ENCODE results near the gene TTC33.

TTC33 gene

DNA sequence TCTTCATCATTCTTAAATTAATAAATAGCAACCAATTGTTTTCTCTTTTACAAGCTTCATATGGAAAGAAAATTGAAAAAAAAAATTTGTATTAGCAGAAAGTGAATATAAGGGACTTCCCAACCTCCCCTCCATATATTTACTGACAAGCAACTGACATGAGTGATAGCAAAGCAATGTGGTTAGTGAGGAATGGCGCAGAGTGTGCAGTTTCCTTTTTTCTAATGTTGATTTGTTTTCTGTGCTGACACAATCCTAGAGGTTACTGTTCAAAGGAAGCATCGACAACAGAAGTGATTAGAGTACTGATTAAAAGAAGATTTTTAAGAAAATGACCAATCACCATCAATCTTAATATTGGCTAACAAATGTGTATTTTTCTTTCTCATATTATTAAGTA is 77.7 kb downstream of the TTC33 start:
- Histone ChIP-seq H3K27me3 (ENCODE audit: control insufficient read depth in 5 of 5, insufficient read depth in 4 of 5, low read length in 5 of 5) (no peaks in the 10 kb centered on the region), H3K36me3 (ENCODE audit: control insufficient read depth in 5 of 5, insufficient read depth in 5 of 5, low read length in 5 of 5) (peaks cover 0 to 9% (median 3%) of the 10 kb centered on the region in 5 donors), H3K9me3 (ENCODE audit: control insufficient read depth in 5 of 5, low read length in 5 of 5) (no peaks in the 10 kb centered on the region), H3K4me1 (ENCODE audit: control insufficient read depth in 5 of 5, insufficient read depth in 5 of 5, low read length in 5 of 5) (peaks cover 7 to 59% (median 55%) of the 10 kb centered on the region in 5 donors), H3K27ac (ENCODE audit: low read depth, low read length) (peak overlapping the region; percentile 95), H3K9ac (ENCODE audit: low read length in 5 of 5) (peak overlapping the region in 4 of 5 donors; percentile 30 to 95 (median 65)), H3K4me3 (ENCODE audit: low read depth in 1 of 5, low read length in 5 of 5) (peak overlapping the region in 3 of 5 donors; percentile 87 to 99 (median 88))

DNA sequence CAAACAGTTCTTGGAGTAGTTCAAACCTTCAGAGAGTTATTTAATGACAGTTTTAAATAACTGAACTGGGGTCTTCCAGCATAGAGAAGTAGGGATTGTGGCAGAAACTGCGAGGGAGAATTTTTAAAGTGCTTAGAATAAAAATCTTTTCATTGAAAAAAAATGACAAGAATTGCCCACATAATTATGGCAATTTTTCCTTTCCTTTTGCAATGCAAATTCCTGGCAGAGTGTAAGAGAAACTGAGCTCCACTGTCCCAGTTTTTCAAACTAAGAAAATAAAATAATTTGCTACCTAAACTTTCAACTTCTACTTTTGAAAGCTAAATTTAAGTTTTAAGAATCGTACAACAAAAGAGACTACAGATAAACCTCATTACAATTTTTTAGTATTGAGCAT is 78.3 kb downstream of the TTC33 start:
- Histone ChIP-seq H3K9me3 (ENCODE audit: control insufficient read depth in 5 of 5, low read length in 5 of 5) (no peaks in the 10 kb centered on the region), H3K27me3 (ENCODE audit: control insufficient read depth in 5 of 5, insufficient read depth in 4 of 5, low read length in 5 of 5) (no peaks in the 10 kb centered on the region), H3K9ac (ENCODE audit: low read length in 5 of 5) (peak overlapping the region in 2 of 5 donors; percentile 47 to 95), H3K4me1 (ENCODE audit: control insufficient read depth in 5 of 5, insufficient read depth in 5 of 5, low read length in 5 of 5) (peaks cover 7 to 54% (median 51%) of the 10 kb centered on the region in 5 donors), H3K4me3 (ENCODE audit: low read depth in 1 of 5, low read length in 5 of 5) (peak overlapping the region in 3 of 5 donors; percentile 13 to 87 (median 29)), H3K36me3 (ENCODE audit: control insufficient read depth in 5 of 5, insufficient read depth in 5 of 5, low read length in 5 of 5) (peaks cover 0 to 9% (median 3%) of the 10 kb centered on the region in 5 donors), H3K27ac (ENCODE audit: low read depth, low read length) (peak overlapping the region; percentile 95)

DNA sequence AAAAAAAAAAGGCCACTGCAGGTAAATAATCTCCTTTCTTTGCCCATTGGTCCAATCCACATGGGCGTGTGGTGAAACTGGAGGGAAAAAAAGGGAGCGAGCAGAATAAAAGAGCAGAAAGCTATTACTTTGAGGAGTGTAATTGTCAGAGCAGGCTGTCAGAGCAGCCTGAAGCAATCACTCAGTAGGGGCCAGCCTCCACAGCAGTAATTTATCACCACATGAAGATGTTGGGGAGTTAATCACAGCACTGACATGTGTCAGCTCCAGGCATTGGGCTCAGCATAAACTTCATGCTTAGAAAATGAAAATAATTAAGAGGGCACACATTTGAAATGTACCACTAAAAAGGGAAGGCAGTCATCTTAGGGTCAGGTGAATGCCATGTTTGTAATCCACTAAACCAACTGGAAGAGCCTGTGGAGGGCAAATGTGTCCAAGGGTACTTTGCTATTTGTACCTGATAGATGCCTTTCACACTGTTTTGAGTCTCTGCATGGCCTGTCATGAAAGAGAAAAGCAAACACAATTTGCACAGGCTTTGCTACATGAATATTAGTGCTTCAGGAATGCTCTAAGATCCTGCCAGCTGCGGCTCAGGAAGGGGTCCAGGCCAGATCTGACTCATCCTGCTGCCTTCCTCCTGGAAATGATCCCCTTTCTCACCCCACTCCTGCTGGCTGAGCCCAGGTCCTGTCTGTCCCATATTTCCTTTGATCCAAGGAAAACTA is 79.0 kb downstream of the TTC33 start:
- H3K27ac ChIP-seq (ENCODE audit: low read depth, low read length) = peak overlapping the region; percentile 95
- peak overlapping the region in 2 of 5 donors; percentile 13 to 29 for H3K4me3 ChIP-seq (ENCODE audit: low read depth in 1 of 5, low read length in 5 of 5)
- H3K9me3 ChIP-seq (ENCODE audit: control insufficient read depth in 5 of 5, low read length in 5 of 5) = no peaks in the 10 kb centered on the region
- no peaks in the 10 kb centered on the region for H3K27me3 ChIP-seq (ENCODE audit: control insufficient read depth in 5 of 5, insufficient read depth in 4 of 5, low read length in 5 of 5)
- H3K36me3 ChIP-seq (ENCODE audit: control insufficient read depth in 5 of 5, insufficient read depth in 5 of 5, low read length in 5 of 5) = peaks cover 0 to 7% (median 3%) of the 10 kb centered on the region in 5 donors
- peak overlapping the region in 3 of 5 donors; percentile 35 to 95 (median 47) for H3K9ac ChIP-seq (ENCODE audit: low read length in 5 of 5)
- peaks cover 7 to 47% (median 44%) of the 10 kb centered on the region in 5 donors for H3K4me1 ChIP-seq (ENCODE audit: control insufficient read depth in 5 of 5, insufficient read depth in 5 of 5, low read length in 5 of 5)

DNA sequence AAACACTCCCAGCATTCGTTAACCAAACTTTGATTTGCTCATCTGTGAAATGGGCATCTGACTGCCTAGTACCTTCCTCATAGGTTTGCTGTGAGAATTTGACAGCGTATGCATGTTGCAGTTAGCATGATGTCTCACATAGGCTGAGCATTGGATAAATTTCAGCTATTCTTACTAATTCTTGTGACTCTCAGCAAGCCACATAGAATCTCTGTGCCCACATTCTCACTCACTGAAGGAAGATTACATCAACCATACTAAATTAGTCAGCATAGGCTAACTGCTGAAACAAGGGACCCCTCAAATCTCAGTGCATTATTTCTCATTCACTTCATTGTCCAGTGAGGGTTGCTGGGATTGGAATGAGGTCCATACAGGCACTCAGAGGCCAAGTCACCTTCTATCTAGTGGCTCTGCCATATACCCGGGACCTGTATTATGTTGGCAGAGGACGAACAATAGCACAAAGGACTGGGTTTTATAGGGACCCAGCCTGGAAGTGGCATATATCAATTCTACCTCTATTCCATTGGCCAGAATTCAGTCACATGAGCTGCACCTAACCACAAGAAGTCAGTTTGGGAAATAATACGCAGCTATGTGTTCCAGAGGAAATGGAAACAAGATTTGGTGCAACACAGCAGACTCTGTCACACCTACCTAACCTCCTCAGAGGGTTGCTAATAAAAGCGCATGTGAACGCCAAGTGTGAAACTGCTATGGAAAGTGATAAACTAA is 80.2 kb downstream of the TTC33 start:
- H3K4me3 ChIP-seq (ENCODE audit: low read depth in 1 of 5, low read length in 5 of 5) = no peak overlapping the region
- H3K4me1 ChIP-seq (ENCODE audit: control insufficient read depth in 5 of 5, insufficient read depth in 5 of 5, low read length in 5 of 5) = peaks cover 7 to 35% (median 32%) of the 10 kb centered on the region in 5 donors
- H3K27me3 ChIP-seq (ENCODE audit: control insufficient read depth in 5 of 5, insufficient read depth in 4 of 5, low read length in 5 of 5) = no peaks in the 10 kb centered on the region
- H3K36me3 ChIP-seq (ENCODE audit: control insufficient read depth in 5 of 5, insufficient read depth in 5 of 5, low read length in 5 of 5) = no peaks in the 10 kb centered on the region
- H3K9me3 ChIP-seq (ENCODE audit: control insufficient read depth in 5 of 5, low read length in 5 of 5) = no peaks in the 10 kb centered on the region
- H3K9ac ChIP-seq (ENCODE audit: low read length in 5 of 5) = no peak overlapping the region
- no peak overlapping the region for H3K27ac ChIP-seq (ENCODE audit: low read depth, low read length)

DNA sequence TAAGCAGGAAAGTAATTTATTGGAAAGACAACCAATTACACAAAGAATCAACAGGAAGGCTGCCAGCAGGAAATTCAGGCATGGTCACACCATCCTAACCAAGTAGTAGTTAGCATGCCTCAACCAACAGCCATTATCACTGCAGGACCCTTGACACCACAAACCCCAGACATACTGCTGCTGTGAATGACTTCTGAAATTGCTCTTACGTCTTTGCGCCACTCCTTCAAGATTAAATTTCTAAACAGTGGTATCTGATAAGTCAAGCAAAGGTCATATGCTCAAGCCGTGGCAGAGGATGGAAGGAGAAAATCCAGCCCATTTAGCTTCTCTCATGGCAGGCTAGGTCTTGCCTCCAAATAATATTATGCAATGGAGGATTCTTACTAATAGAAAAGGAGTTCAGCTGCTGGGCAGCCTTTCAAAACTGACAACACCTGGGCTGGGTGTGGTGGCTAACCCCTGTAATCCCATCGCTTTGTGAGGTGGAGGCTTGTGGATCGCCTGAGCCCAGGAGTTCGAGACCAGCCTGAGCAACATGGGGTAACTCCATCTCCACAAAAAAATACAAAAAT is 81.0 kb downstream of the TTC33 start:
- no peak overlapping the region for H3K9ac ChIP-seq (ENCODE audit: low read length in 5 of 5)
- no peaks in the 10 kb centered on the region for H3K36me3 ChIP-seq (ENCODE audit: control insufficient read depth in 5 of 5, insufficient read depth in 5 of 5, low read length in 5 of 5)
- H3K27me3 ChIP-seq (ENCODE audit: control insufficient read depth in 5 of 5, insufficient read depth in 4 of 5, low read length in 5 of 5) = no peaks in the 10 kb centered on the region
- H3K4me1 ChIP-seq (ENCODE audit: control insufficient read depth in 5 of 5, insufficient read depth in 5 of 5, low read length in 5 of 5) = peaks cover 7 to 29% (median 25%) of the 10 kb centered on the region in 5 donors
- H3K9me3 ChIP-seq (ENCODE audit: control insufficient read depth in 5 of 5, low read length in 5 of 5) = no peaks in the 10 kb centered on the region
- H3K4me3 ChIP-seq (ENCODE audit: low read depth in 1 of 5, low read length in 5 of 5) = no peak overlapping the region
- no peak overlapping the region for H3K27ac ChIP-seq (ENCODE audit: low read depth, low read length)

DNA sequence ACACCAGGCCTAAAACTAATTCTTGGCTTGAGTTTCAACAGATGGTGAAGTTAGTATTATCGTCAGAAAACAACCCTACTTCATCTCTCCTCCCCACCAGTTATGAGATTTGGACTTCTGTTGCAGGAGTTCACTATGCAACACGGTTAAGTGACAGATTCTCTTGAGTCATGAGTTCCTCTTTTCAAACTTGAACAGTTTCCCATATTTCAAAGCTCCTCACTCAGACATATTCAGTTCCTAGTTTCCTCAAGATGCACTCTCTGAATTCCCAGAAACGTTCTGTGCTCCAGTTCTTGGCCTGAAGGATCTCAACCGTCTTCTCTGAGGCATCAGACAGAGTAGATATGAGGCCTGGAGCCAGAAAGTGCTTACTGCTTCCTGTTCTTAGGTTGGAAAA is 83.3 kb downstream of the TTC33 start:
- peaks cover 6 to 14% (median 13%) of the 10 kb centered on the region in 5 donors for H3K4me1 ChIP-seq (ENCODE audit: control insufficient read depth in 5 of 5, insufficient read depth in 5 of 5, low read length in 5 of 5)
- no peaks in the 10 kb centered on the region for H3K27me3 ChIP-seq (ENCODE audit: control insufficient read depth in 5 of 5, insufficient read depth in 4 of 5, low read length in 5 of 5)
- no peak overlapping the region for H3K4me3 ChIP-seq (ENCODE audit: low read depth in 1 of 5, low read length in 5 of 5)
- no peaks in the 10 kb centered on the region for H3K9me3 ChIP-seq (ENCODE audit: control insufficient read depth in 5 of 5, low read length in 5 of 5)
- no peak overlapping the region for H3K27ac ChIP-seq (ENCODE audit: low read depth, low read length)
- no peak overlapping the region for H3K9ac ChIP-seq (ENCODE audit: low read length in 5 of 5)
- H3K36me3 ChIP-seq (ENCODE audit: control insufficient read depth in 5 of 5, insufficient read depth in 5 of 5, low read length in 5 of 5) = no peaks in the 10 kb centered on the region

DNA sequence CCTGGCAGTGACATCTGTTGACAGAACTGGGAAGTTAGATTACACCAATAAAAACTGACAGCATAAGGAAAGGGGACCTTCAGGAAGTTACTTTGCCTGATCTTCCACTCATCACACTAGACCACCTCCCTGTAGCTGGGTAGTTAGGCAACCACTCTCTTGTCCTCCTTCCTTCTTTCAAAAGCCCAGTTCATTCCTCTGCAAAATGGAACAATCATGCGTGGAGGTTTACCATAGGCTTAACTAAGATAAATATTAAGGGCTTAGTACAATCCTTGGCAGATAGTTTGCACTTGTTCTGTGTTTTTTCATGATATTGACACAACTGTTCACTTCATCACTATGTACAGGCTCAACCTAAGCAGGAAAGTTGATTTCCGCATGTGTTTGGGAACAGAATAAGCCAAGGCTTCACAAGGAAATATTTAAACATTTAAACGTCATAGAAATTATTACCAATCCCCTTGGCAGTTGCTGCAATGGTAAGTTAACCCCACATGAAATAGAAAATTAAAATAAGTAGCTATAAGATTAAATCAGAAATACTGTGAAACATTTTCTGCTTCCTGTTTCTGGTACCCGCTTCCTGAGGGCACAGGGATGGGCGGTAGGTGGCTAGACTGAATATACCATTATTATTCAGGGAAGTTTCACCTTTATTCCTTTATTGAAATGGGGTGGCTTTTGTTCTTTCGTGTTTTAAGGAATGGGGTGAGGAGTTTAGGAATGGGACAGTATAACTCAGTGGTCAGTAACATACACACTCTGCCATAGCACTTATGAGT is 86.0 kb downstream of the TTC33 start:
- no peak overlapping the region for H3K27ac ChIP-seq (ENCODE audit: low read depth, low read length)
- peaks cover 0 to 4% (median 2%) of the 10 kb centered on the region in 5 donors for H3K4me1 ChIP-seq (ENCODE audit: control insufficient read depth in 5 of 5, insufficient read depth in 5 of 5, low read length in 5 of 5)
- no peaks in the 10 kb centered on the region for H3K27me3 ChIP-seq (ENCODE audit: control insufficient read depth in 5 of 5, insufficient read depth in 4 of 5, low read length in 5 of 5)
- no peak overlapping the region for H3K9ac ChIP-seq (ENCODE audit: low read length in 5 of 5)
- no peak overlapping the region for H3K4me3 ChIP-seq (ENCODE audit: low read depth in 1 of 5, low read length in 5 of 5)
- no peaks in the 10 kb centered on the region for H3K36me3 ChIP-seq (ENCODE audit: control insufficient read depth in 5 of 5, insufficient read depth in 5 of 5, low read length in 5 of 5)
- no peaks in the 10 kb centered on the region for H3K9me3 ChIP-seq (ENCODE audit: control insufficient read depth in 5 of 5, low read length in 5 of 5)

DNA sequence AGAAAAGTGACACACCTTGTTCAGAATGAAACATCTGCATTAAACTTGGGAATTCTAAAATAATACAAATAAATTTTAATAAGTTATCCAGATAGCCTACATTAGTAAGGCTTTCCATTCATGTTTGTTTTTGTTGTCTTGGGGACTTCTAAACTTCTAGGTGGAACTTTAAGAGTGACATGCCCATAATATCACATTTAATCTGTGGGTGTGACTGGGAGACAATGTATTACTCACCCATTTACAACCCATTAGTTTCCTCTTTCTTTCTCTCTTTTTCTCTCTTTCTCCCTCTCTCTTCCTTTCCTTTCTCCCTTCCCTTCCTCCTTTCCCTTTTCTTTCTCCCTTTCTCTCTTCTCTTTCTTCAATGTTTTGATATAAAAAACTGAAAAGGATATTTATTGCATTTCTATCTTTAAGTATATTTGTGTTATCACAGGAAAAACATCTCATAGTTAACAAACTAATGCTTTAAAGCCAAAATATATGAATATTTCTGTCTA is 88.5 kb downstream of the TTC33 start:
- Histone ChIP-seq H3K27me3 (ENCODE audit: control insufficient read depth in 5 of 5, insufficient read depth in 4 of 5, low read length in 5 of 5) (no peaks in the 10 kb centered on the region), H3K36me3 (ENCODE audit: control insufficient read depth in 5 of 5, insufficient read depth in 5 of 5, low read length in 5 of 5) (no peaks in the 10 kb centered on the region)

DNA sequence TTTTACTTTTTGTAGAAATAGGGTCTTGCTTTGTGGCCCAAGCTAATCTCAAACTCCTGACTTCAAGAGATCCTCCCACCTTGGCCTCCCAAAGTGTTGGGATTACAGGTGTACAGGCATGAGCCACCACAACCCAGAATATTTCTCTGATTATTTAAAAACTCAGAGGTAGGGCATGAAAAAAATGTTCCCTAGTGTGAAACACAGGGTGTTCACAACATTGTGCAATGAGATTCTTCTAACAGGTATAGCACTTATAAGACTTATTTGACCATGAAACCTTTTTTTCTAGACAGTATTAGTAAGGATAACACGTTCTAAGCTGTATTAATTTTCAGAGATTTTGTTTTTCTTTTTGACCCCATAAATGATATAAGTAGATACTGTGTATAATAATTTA is 89.1 kb downstream of the TTC33 start:
- H3K9me3 ChIP-seq (ENCODE audit: control insufficient read depth in 5 of 5, low read length in 5 of 5) = no peaks in the 10 kb centered on the region
- no peak overlapping the region for H3K9ac ChIP-seq (ENCODE audit: low read length in 5 of 5)
- H3K4me1 ChIP-seq (ENCODE audit: control insufficient read depth in 5 of 5, insufficient read depth in 5 of 5, low read length in 5 of 5) = peaks cover 0 to 4% (median 0%) of the 10 kb centered on the region in 5 donors
- no peak overlapping the region for H3K4me3 ChIP-seq (ENCODE audit: low read depth in 1 of 5, low read length in 5 of 5)
- no peak overlapping the region for H3K27ac ChIP-seq (ENCODE audit: low read depth, low read length)
- no peaks in the 10 kb centered on the region for H3K27me3 ChIP-seq (ENCODE audit: control insufficient read depth in 5 of 5, insufficient read depth in 4 of 5, low read length in 5 of 5)
- no peaks in the 10 kb centered on the region for H3K36me3 ChIP-seq (ENCODE audit: control insufficient read depth in 5 of 5, insufficient read depth in 5 of 5, low read length in 5 of 5)

More for the DNA sequence above, 88.5 kb downstream of the TTC33 start:
- no peaks in the 10 kb centered on the region for H3K9me3 ChIP-seq (ENCODE audit: control insufficient read depth in 5 of 5, low read length in 5 of 5)
- H3K27ac ChIP-seq (ENCODE audit: low read depth, low read length) = no peak overlapping the region
- no peak overlapping the region for H3K4me3 ChIP-seq (ENCODE audit: low read depth in 1 of 5, low read length in 5 of 5)
- H3K4me1 ChIP-seq (ENCODE audit: control insufficient read depth in 5 of 5, insufficient read depth in 5 of 5, low read length in 5 of 5) = peaks cover 0 to 4% (median 0%) of the 10 kb centered on the region in 5 donors
- no peak overlapping the region for H3K9ac ChIP-seq (ENCODE audit: low read length in 5 of 5)

Data from subcutaneous abdominal adipose tissue (tissue), 5 donors.